Mesendoderm (in vitro differentiated cells): ENCODE results near the gene DMWD.

Experiments used
- DNase-seq: peaks from one replicate; pipeline ENCODE4 v3.0.0; 2013
- H2AK5ac ChIP-seq: 2 replicates; pipeline ENCODE4 v1.6.1; 2013; ENCODE audit warnings: low read length, inconsistent platforms
- H2BK120ac ChIP-seq: 2 replicates; pipeline ENCODE4 v1.6.1; 2013; ENCODE audit warnings: low read depth, mild to moderate bottlenecking, low read length, moderate library complexity, mixed read lengths
- H2BK15ac ChIP-seq: replicated peaks from 2 replicates; pipeline ENCODE4 v1.6.1; 2013; ENCODE audit warnings: low read depth, mild to moderate bottlenecking, moderate library complexity
- H2BK5ac ChIP-seq: 2 replicates; pipeline ENCODE4 v1.6.1; 2013; ENCODE audit warnings: low read length, inconsistent platforms
- H3K18ac ChIP-seq: 2 replicates; pipeline ENCODE4 v1.6.1; 2013; ENCODE audit warnings: mild to moderate bottlenecking, low read length, mixed read lengths
- H3K23ac ChIP-seq: one replicate; pipeline ENCODE4 v1.6.1; 2013; ENCODE audit warnings: low read length
- H3K27ac ChIP-seq: 2 replicates; pipeline ENCODE4 v1.5.1; 2013; ENCODE audit warnings: low read depth, mild to moderate bottlenecking, inconsistent platforms, low read length, moderate library complexity
- H3K27me3 ChIP-seq: 2 replicates; pipeline ENCODE4 v1.6.1; 2013; ENCODE audit warnings: low read length, control low read depth, mild to moderate bottlenecking, inconsistent platforms; ENCODE audit not compliant: insufficient read depth, poor library complexity
- H3K36me3 ChIP-seq: 2 replicates; pipeline ENCODE4 v1.6.1; 2013; ENCODE audit warnings: low read length, inconsistent platforms; ENCODE audit not compliant: control insufficient read depth, insufficient read depth
- H3K4ac ChIP-seq: one replicate; pipeline ENCODE4 v1.6.1; 2013; ENCODE audit warnings: low read depth, mild to moderate bottlenecking, low read length, moderate library complexity
- H3K4me1 ChIP-seq: 2 replicates; pipeline ENCODE4 v1.6.1; 2013; ENCODE audit warnings: low read depth, low read length, inconsistent platforms; ENCODE audit not compliant: control insufficient read depth
- H3K4me2 ChIP-seq: 2 replicates; pipeline ENCODE4 v1.6.1; 2013; ENCODE audit warnings: low read length
- H3K4me3 ChIP-seq: 2 replicates; pipeline ENCODE4 v1.5.1; 2013; ENCODE audit warnings: mild to moderate bottlenecking, low read length
- H3K56ac ChIP-seq: one replicate; pipeline ENCODE4 v1.6.1; 2013; ENCODE audit warnings: low read length
- H3K79me1 ChIP-seq: 2 replicates; pipeline ENCODE4 v1.6.1; 2013; ENCODE audit warnings: low read length, inconsistent platforms
- H3K79me2 ChIP-seq: 2 replicates; pipeline ENCODE4 v1.6.1; 2013; ENCODE audit warnings: mild to moderate bottlenecking, low read length; ENCODE audit not compliant: control insufficient read depth, insufficient read depth
- H3K9ac ChIP-seq: 2 replicates; pipeline ENCODE4 v1.6.1; 2013; ENCODE audit warnings: low read length, inconsistent platforms
- H4K5ac ChIP-seq: one replicate; pipeline ENCODE4 v1.6.1; 2013; ENCODE audit warnings: low read length
- H4K8ac ChIP-seq: one replicate; pipeline ENCODE4 v1.6.1; 2013; ENCODE audit warnings: low read depth, mild to moderate bottlenecking, control low read depth, low read length, moderate library complexity
- WGBS: extraction: QIAGEN DNeasy Blood & Tissue Kit; methylation state at CpG from one replicate; pipeline ENCODE4 v1.1.7; 2013; ENCODE audit warnings: low lambda C conversion rate, missing lambda C conversion rate; ENCODE audit not compliant: insufficient coverage; ENCODE audit errors: extremely low coverage; 5-methylcytosine and 5-hydroxymethylcytosine counted together

The DMWD gene

GRCh38 chr19:45772912-45773311 is 19.7 kb downstream of the DMWD start:
- no peak overlapping the region for H3K4ac ChIP-seq
- H3K9ac ChIP-seq: no peak overlapping the region
- H2BK5ac ChIP-seq: no peak overlapping the region
- no peaks in the 10 kb centered on the region for H3K27me3 ChIP-seq
- no peaks in the 10 kb centered on the region for H3K36me3 ChIP-seq
- H3K27ac ChIP-seq: no peak overlapping the region
- H4K8ac ChIP-seq: no peak overlapping the region
- no peak overlapping the region for H2BK120ac ChIP-seq
- no peaks in the 10 kb centered on the region for H3K4me1 ChIP-seq
- DNase-seq: no peak
- no peak overlapping the region for H2BK15ac ChIP-seq
- no peak overlapping the region for H3K56ac ChIP-seq
- H3K4me3 ChIP-seq: no peak overlapping the region
- H2AK5ac ChIP-seq: no peak overlapping the region
- no peak overlapping the region for H3K4me2 ChIP-seq
- H4K5ac ChIP-seq: no peak overlapping the region
- H3K79me2 ChIP-seq: no peaks in the 10 kb centered on the region
- no peaks in the 10 kb centered on the region for H3K79me1 ChIP-seq
- no peak overlapping the region for H3K18ac ChIP-seq
- no peak overlapping the region for H3K23ac ChIP-seq
- no CpG with 5 or more reads among the region's 3 CpGs for WGBS

DNA sequence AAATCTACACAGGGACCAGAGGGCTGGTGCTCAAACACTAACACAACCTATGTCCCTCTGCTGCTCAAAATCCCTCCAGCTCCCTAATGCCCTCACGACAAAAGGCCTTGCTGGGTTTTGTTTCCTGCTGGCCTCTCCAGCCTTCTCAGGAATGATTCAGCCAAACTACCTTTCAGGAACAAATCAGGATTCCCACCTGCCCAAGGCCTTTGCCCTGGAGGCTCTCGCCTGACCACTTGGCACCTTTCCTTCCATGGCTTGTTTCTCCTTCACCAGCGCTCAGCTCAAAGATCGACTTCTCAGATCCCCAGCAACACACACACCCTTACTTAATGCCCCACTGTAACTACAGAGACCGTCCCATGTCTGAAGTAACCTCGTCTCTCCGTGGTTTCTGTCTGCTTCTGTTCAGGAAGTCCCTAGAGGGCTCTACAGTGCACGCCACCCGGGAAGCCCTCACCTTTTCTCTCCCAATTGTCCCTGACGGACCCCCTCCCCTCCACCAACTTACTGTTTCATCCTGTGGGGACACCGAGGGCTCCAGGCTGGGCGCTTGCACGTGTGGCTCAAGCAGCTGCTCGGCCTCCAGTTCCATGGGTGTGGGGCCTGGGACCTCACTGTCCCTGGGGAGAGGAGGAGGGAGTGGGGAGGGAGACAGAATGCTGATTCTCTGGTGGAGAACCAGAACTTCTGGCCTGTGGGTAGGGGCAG is 20.4 kb downstream of the DMWD start:
- Histone ChIP-seq H2AK5ac (no peak overlapping the region), H3K9ac (no peak overlapping the region), H3K79me1 (no peaks in the 10 kb centered on the region), H3K4me2 (no peak overlapping the region), H4K5ac (no peak overlapping the region), H3K79me2 (no peaks in the 10 kb centered on the region), H2BK15ac (no peak overlapping the region), H3K36me3 (no peaks in the 10 kb centered on the region), H3K23ac (no peak overlapping the region), H3K56ac (no peak overlapping the region), H3K27ac (no peak overlapping the region), H4K8ac (no peak overlapping the region), H3K18ac (no peak overlapping the region), H3K27me3 (no peaks in the 10 kb centered on the region), H2BK5ac (no peak overlapping the region), H3K4me1 (no peaks in the 10 kb centered on the region), H3K4me3 (no peak overlapping the region), H3K4ac (no peak overlapping the region), H2BK120ac (no peak overlapping the region)
- no peak for DNase-seq
- no CpG with 5 or more reads among the region's 14 CpGs for WGBS

DNA sequence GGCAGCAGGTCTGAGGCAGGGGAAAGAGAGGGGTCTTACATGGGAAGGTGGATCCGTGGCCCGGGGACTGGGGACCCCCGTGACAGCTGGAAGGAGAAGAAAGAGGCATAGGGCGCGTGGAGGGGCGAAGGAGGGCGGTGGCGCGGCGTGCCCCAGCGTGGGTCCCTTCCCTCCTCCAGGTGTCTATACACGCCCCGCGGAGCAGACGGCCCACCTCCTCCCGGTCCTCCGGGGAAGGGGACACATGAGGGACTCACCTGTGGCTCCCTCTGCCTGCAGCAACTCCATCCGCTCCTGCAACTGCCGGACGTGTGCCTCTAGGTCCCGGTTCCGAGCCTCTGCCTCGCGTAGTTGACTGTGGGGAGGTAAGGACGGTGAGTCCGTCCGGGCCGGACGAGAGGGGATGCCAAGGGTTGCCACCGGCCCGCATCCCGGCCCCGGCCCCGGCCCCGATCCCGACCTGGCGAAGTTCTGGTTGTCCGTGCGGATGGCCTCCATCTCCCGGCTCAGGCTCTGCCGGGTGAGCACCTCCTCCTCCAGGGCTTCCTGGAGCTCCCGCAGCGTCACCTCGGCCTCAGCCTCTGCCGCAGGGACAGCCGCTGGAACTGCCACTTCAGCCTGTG is 21.2 kb downstream of the DMWD start:
- no peaks in the 10 kb centered on the region for H3K27me3 ChIP-seq
- peaks cover 3% of the 10 kb centered on the region for H3K4me1 ChIP-seq
- peak overlapping the region; percentile 7 for H3K56ac ChIP-seq
- no peak overlapping the region for H3K23ac ChIP-seq
- H3K79me1 ChIP-seq: no peaks in the 10 kb centered on the region
- no peak overlapping the region for H3K4ac ChIP-seq
- no peaks in the 10 kb centered on the region for H3K36me3 ChIP-seq
- WGBS: no CpG with 5 or more reads among the region's 46 CpGs
- no peak overlapping the region for H2BK120ac ChIP-seq
- no peak overlapping the region for H2BK5ac ChIP-seq
- H3K9ac ChIP-seq: peak overlapping the region; percentile 69
- H4K8ac ChIP-seq: no peak overlapping the region
- H3K79me2 ChIP-seq: no peaks in the 10 kb centered on the region
- no peak overlapping the region for H2BK15ac ChIP-seq
- no peak overlapping the region for H2AK5ac ChIP-seq
- no peak overlapping the region for H3K4me3 ChIP-seq
- no peak overlapping the region for H3K27ac ChIP-seq
- H3K4me2 ChIP-seq: peak overlapping the region; percentile 79
- H4K5ac ChIP-seq: no peak overlapping the region
- no peak overlapping the region for H3K18ac ChIP-seq
- DNase-seq: no peak

GRCh38 chr19:45770192-45771101 is 22.2 kb downstream of the DMWD start:
- Histone ChIP-seq H2BK15ac (no peak overlapping the region), H2BK120ac (no peak overlapping the region)
- WGBS: no CpG with 5 or more reads among the region's 79 CpGs

GRCh38 chr19:45769821-45770191 is 22.8 kb downstream of the DMWD start:
- Histone ChIP-seq H3K27me3 (no peaks in the 10 kb centered on the region), H4K8ac (no peak overlapping the region), H3K18ac (peak overlapping the region; percentile 25), H3K4me1 (peaks cover 8% of the 10 kb centered on the region), H3K4ac (peak overlapping the region; percentile 62), H2AK5ac (no peak overlapping the region), H3K9ac (peak overlapping the region; percentile 82), H3K4me3 (peak overlapping the region; percentile 62), H4K5ac (no peak overlapping the region), H3K4me2 (peak overlapping the region; percentile 100), H3K79me1 (no peaks in the 10 kb centered on the region), H2BK5ac (no peak overlapping the region), H2BK15ac (no peak overlapping the region), H3K23ac (no peak overlapping the region), H2BK120ac (no peak overlapping the region), H3K79me2 (no peaks in the 10 kb centered on the region), H3K27ac (peak overlapping the region; percentile 96), H3K36me3 (no peaks in the 10 kb centered on the region), H3K56ac (peak overlapping the region; percentile 99)
- WGBS: no CpG with 5 or more reads among the region's 28 CpGs
- DNase-seq: no peak

More at GRCh38 chr19:45770192-45771101, 22.2 kb downstream of the DMWD start:
- no peak overlapping the region for H4K5ac ChIP-seq
- no peak overlapping the region for H2BK5ac ChIP-seq
- H3K4ac ChIP-seq: peak overlapping the region; percentile 58
- peak overlapping the region; percentile 82 for H3K9ac ChIP-seq
- H3K79me2 ChIP-seq: no peaks in the 10 kb centered on the region
- H3K4me3 ChIP-seq: peak overlapping the region; percentile 62
- H3K23ac ChIP-seq: no peak overlapping the region
- no peaks in the 10 kb centered on the region for H3K36me3 ChIP-seq
- peaks cover 4% of the 10 kb centered on the region for H3K4me1 ChIP-seq
- no peaks in the 10 kb centered on the region for H3K27me3 ChIP-seq
- peak overlapping the region; percentile 96 for H3K27ac ChIP-seq
- peak; percentile 99 for DNase-seq
- H3K4me2 ChIP-seq: peak overlapping the region; percentile 100
- H3K18ac ChIP-seq: peak overlapping the region; percentile 25
- no peak overlapping the region for H2AK5ac ChIP-seq
- H3K79me1 ChIP-seq: no peaks in the 10 kb centered on the region
- H4K8ac ChIP-seq: no peak overlapping the region
- H3K56ac ChIP-seq: peak overlapping the region; percentile 99
